ENCODE data around the gene FAM53B. TPM values are rescaled to one million over a fixed set of nuclear protein-coding genes. Genes with fewer than 3 reads are reported as not detected.

Gene FAM53B
- total RNA-seq, 2 experiments from 2014 or later = 30.1 to 30.9 TPM

DNA sequence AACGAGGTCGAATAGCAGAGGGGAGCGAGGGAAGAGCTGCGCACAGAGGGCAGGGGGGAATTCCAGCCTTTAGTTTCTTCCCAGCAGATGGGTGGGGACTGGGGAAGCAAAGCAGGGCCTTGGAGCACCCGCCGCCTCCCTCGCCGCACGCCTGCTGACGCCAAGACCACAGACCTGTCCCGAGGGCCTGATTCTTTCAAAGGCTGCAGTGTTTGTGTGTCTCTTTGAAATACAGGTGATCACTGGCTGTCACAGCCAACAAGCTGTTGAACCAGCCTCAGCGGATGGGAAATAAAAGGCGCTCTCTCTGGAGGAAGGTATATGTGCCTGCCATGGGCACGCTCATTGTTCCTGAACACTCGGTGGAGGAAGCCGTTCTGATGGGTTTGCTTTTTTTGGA lies 119.3 kb downstream of the FAM53B start:
- Mint-ChIP-seq H3K4me1 (peaks cover 47% of the 10 kb centered on the region), H3K36me3 (ENCODE audit: low read depth) (peaks cover 12% of the 10 kb centered on the region), H3K4me3 (no peak overlapping the region), H3K27me3 (no peaks in the 10 kb centered on the region), H3K27ac (no peak overlapping the region), H3K9me3 (no peaks in the 10 kb centered on the region)
- DNase-seq = no peak
- CTCF ChIA-PET = interaction anchor here (1.0 kb wide), 2 partner anchors 20 to 93 kb away, joined by 3 to 4 read pairs; no protein-coding TSS in a partner anchor
- POLR2A ChIA-PET = no interaction called here

- ChIA-PET POLR2A (no interaction called here), CTCF (interaction anchor here (1.0 kb wide), 2 partner anchors 20 to 94 kb away, joined by 3 to 4 read pairs; no protein-coding TSS in a partner anchor)
- Mint-ChIP-seq H3K9me3 (no peaks in the 10 kb centered on the region), H3K4me3 (no peak overlapping the region), H3K27me3 (no peaks in the 10 kb centered on the region), H3K4me1 (peaks cover 46% of the 10 kb centered on the region), H3K27ac (no peak overlapping the region), H3K36me3 (ENCODE audit: low read depth) (peaks cover 11% of the 10 kb centered on the region)
- DNase-seq = no peak
Observed at GRCh38 chr10:124624466-124624865, 119.7 kb downstream of the FAM53B start.

DNA sequence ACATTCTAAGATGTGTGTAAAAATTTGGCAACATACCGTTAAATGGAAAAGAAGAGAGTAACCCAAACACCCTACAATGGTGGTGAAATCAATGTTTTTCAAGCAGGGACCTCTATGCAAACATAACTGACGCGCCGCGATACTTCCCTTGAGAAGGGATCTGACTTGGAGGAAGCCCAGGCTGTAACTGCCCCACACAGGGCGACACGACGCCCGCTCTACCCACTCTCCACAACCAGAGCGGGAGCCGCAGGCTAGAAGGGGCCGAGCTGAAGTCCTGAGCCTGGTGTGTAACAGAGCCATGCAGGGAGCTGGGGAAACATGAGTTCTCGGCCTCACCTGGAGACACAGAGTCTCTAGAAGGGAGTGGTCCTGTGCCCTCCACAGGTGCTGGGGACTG lies 120.2 kb downstream of the FAM53B start:
- Mint-ChIP-seq H3K4me3 (no peak overlapping the region), H3K36me3 (ENCODE audit: low read depth) (peaks cover 8% of the 10 kb centered on the region), H3K9me3 (no peaks in the 10 kb centered on the region), H3K4me1 (peaks cover 46% of the 10 kb centered on the region), H3K27me3 (no peaks in the 10 kb centered on the region), H3K27ac (no peak overlapping the region)
- DNase-seq = no peak
- POLR2A ChIA-PET = no interaction called here
- CTCF ChIA-PET = interaction anchor here (1.0 kb wide), 1 partner anchor 94 kb away, joined by 4 read pairs; no protein-coding TSS in a partner anchor

DNA sequence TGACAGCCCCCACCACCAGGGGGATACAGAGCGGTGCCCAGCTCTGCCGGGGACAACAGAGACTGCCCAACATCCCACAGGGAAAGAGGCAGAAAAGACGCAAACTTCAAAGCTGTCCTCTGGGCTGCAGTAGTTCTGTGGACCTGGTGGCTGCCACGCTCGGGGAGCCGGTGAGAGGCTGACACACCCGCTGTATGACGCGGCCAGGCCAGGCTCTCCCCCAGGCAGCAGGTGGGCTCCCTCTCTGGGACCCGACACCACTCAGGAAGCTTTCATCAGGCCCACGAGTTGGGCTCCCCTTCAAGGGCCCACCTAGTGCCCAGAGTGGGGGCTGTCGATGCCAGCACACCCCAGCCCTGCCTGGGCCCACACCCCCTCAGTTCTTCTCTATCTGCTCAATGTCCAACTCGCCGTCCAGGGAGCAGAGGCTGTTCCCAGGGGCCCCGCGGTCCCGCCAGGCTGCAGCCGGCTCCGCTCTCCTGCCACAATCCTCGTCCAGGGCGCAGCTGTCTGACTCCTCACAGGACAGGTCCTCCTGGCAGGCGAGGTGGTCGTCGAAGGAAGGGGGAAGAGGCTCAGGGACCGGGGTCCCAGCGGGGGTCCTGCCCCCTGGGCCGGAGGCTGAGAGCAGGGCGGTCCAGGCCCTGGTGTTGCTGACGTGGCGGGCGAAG lies 121.2 kb downstream of the FAM53B start:
- Mint-ChIP-seq H3K9me3 (no peaks in the 10 kb centered on the region), H3K36me3 (ENCODE audit: low read depth) (peaks cover 8% of the 10 kb centered on the region), H3K27me3 (no peaks in the 10 kb centered on the region), H3K4me3 (no peak overlapping the region), H3K27ac (no peak overlapping the region), H3K4me1 (peaks cover 42% of the 10 kb centered on the region)
- no peak for DNase-seq
- CTCF ChIA-PET = interaction anchor here (2.4 kb wide), 1 partner anchor 67 kb away, joined by 6 read pairs; no protein-coding TSS in a partner anchor
- POLR2A ChIA-PET = no interaction called here

DNA sequence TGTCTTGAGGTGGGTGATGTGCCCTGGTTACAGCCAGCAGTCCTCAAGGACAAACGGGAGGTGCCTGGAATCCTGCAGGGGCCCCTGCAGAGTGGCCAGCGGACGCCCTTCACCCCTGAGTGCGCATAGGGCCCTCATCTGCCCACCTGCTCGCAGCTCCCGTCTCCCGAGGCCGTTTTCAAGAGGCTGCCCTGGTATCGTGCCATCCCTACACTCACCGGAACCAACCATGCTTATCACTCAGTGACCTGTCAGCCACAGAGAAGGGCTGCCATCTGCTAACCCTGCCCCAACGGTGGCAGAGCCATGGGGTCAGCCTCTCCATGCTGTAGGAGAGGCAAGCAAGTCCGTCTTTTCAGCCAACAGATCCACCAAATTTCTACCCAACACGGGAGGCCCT lies 122.0 kb downstream of the FAM53B start:
- Mint-ChIP-seq H3K36me3 (ENCODE audit: low read depth) (peaks cover 10% of the 10 kb centered on the region), H3K9me3 (no peaks in the 10 kb centered on the region), H3K4me3 (no peak overlapping the region), H3K4me1 (peaks cover 36% of the 10 kb centered on the region), H3K27me3 (no peaks in the 10 kb centered on the region), H3K27ac (no peak overlapping the region)
- POLR2A ChIA-PET = no interaction called here
- no peak for DNase-seq
- CTCF ChIA-PET = interaction anchor here (2.4 kb wide), 1 partner anchor 68 kb away, joined by 6 read pairs; no protein-coding TSS in a partner anchor

GRCh38 chr10:124621637-124622036 lies 122.5 kb downstream of the FAM53B start:
- POLR2A ChIA-PET = no interaction called here
- DNase-seq = no peak

DNA sequence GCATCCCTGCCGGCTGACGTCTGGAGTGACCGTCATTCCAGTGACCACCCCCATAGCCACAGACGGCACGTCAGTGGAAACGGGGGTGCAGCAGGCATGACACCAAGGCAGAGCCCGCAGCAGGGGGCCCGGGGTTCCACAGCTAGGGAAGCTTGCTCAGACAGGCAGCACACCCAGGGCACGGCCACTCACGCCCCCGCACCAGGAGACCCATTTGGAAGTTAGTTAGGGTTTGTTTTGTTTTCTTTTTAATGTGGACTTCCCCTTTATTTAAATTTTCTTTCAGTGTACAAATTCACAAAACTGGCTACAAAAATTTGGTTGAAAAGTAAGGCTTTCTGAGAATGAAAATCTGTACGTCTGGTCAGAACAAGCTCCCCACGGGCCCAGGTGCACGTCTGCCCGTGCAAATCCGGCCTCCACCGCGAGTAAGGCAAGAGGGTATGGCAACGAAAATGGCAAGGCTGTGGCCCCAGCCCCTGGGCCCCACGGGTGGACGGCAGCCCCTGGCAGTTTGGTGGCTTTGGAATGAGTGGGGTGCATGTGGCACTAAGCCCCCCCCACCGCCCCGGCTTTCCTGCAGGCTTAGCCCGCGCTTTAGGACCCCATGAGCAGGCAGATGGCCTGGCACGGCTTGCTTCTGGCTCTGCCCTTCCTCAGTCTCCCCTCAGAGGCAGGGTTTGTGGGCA lies 124.2 kb downstream of the FAM53B start:
- Mint-ChIP-seq H3K4me1 (peaks cover 25% of the 10 kb centered on the region), H3K36me3 (ENCODE audit: low read depth) (peaks cover 13% of the 10 kb centered on the region), H3K27ac (no peak overlapping the region), H3K9me3 (no peaks in the 10 kb centered on the region), H3K4me3 (no peak overlapping the region), H3K27me3 (no peaks in the 10 kb centered on the region)
- ChIA-PET CTCF (interaction anchor here (0.8 kb wide), 1 partner anchor 69 kb away, joined by 3 read pairs; no protein-coding TSS in a partner anchor), POLR2A (no interaction called here)
- no peak for DNase-seq

More at GRCh38 chr10:124621637-124622036, 122.5 kb downstream of the FAM53B start:
- CTCF ChIA-PET = interaction anchor here (2.4 kb wide), 1 partner anchor 68 kb away, joined by 6 read pairs; no protein-coding TSS in a partner anchor
- H3K27ac Mint-ChIP-seq = no peak overlapping the region
- peaks cover 13% of the 10 kb centered on the region for H3K36me3 Mint-ChIP-seq (ENCODE audit: low read depth)
- no peaks in the 10 kb centered on the region for H3K9me3 Mint-ChIP-seq
- H3K4me3 Mint-ChIP-seq = no peak overlapping the region
- H3K27me3 Mint-ChIP-seq = no peaks in the 10 kb centered on the region
- H3K4me1 Mint-ChIP-seq = peaks cover 31% of the 10 kb centered on the region

GRCh38 chr10:124619195-124619594 lies 125.0 kb downstream of the FAM53B start:
- no peak overlapping the region for H3K4me3 Mint-ChIP-seq
- peak overlapping the region; percentile 64 for H3K27ac Mint-ChIP-seq
- peaks cover 21% of the 10 kb centered on the region for H3K4me1 Mint-ChIP-seq
- no peaks in the 10 kb centered on the region for H3K9me3 Mint-ChIP-seq
- DNase-seq = no peak
- POLR2A ChIA-PET = no interaction called here
- CTCF ChIA-PET = interaction anchor here (0.8 to 1.5 kb wide), 2 partner anchors 9 to 70 kb away, joined by 3 to 5 read pairs; no protein-coding TSS in a partner anchor
- H3K27me3 Mint-ChIP-seq = no peaks in the 10 kb centered on the region
- H3K36me3 Mint-ChIP-seq (ENCODE audit: low read depth) = peaks cover 11% of the 10 kb centered on the region

- peak overlapping the region; percentile 64 for H3K27ac Mint-ChIP-seq
- no peak overlapping the region for H3K4me3 Mint-ChIP-seq
Observed at GRCh38 chr10:124618470-124619073, 125.6 kb downstream of the FAM53B start.

DNA sequence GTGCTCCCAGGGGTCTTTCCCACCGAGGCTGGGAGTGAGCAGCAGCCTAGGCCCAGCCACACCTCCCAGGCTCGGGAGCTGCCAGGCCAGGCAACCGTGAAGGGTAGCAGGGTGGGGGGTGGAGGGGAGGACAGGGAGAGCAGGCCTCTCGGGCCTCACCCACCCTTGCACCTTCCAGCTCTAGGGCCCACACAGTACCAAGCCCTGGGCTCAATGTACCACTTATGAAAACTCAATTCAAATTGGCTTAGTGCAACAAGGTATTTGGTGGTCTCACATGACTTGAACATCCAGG lies 127.4 kb downstream of the FAM53B start:
- peaks cover 35% of the 10 kb centered on the region for H3K4me1 Mint-ChIP-seq
- DNase-seq = no peak
- H3K36me3 Mint-ChIP-seq (ENCODE audit: low read depth) = peaks cover 8% of the 10 kb centered on the region
- ChIA-PET CTCF (interaction anchor here (1.2 kb wide), 1 partner anchor 31 kb away, joined by 3 read pairs; no protein-coding TSS in a partner anchor), POLR2A (no interaction called here)
- H3K9me3 Mint-ChIP-seq = no peaks in the 10 kb centered on the region
- H3K4me3 Mint-ChIP-seq = no peak overlapping the region
- no peak overlapping the region for H3K27ac Mint-ChIP-seq
- H3K27me3 Mint-ChIP-seq = no peaks in the 10 kb centered on the region

More at GRCh38 chr10:124618470-124619073, 125.6 kb downstream of the FAM53B start:
- no peaks in the 10 kb centered on the region for H3K27me3 Mint-ChIP-seq
- DNase-seq = no peak
- H3K9me3 Mint-ChIP-seq = no peaks in the 10 kb centered on the region
- peaks cover 21% of the 10 kb centered on the region for H3K4me1 Mint-ChIP-seq
- ChIA-PET CTCF (interaction anchor here (1.5 kb wide), 1 partner anchor 10 kb away, joined by 5 read pairs; no protein-coding TSS in a partner anchor), POLR2A (no interaction called here)
- peaks cover 8% of the 10 kb centered on the region for H3K36me3 Mint-ChIP-seq (ENCODE audit: low read depth)

DNA sequence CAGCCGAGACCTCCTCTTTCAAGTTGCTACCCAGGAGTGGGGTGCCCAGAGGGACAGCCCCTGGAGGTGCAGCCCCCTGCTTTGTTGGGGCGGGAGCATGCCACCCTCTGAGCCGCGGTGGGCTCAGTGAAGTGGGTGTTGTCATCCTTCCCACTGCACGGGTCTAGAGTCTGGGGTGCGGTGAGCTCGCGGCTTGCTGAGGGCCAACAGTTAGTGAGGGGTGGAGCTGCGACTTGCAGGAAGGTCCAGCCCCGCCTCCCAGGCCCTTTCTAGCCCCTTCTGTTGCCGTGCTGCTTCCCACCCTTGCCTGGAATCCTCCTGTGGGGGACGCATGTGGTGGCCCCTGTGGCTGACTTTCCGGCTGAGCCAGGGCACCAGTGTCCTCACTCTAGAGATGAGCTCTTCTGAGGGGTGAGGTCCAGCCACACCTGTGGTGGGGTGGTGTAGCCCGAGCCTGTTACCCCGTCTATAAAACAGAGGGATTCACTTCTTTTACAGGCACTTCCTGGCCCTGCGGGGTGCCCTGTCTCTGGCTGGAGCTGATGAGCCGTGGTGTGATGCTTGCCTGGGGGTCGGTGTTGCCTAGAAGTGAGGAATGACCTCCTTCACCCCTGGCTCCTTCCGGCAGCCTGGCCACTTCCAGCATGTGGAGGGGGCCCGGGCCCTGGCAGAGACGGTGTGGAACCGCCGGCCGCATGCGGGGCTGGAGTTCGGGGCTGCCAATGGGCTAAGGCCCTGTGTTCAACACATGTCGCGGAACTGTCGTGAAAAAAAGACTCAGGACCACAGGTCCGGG lies 127.9 kb downstream of the FAM53B start:
- Mint-ChIP-seq H3K9me3 (no peaks in the 10 kb centered on the region), H3K4me3 (no peak overlapping the region), H3K27me3 (no peaks in the 10 kb centered on the region), H3K4me1 (peaks cover 39% of the 10 kb centered on the region), H3K27ac (no peak overlapping the region), H3K36me3 (ENCODE audit: low read depth) (peaks cover 5% of the 10 kb centered on the region)
- CTCF ChIA-PET = interaction anchor here (1.2 kb wide), 1 partner anchor 31 kb away, joined by 3 read pairs; no protein-coding TSS in a partner anchor
- no peak for DNase-seq
- POLR2A ChIA-PET = no interaction called here

- Mint-ChIP-seq H3K36me3 (ENCODE audit: low read depth) (peaks cover 5% of the 10 kb centered on the region), H3K27me3 (no peaks in the 10 kb centered on the region), H3K4me3 (no peak overlapping the region), H3K9me3 (no peaks in the 10 kb centered on the region), H3K4me1 (peaks cover 43% of the 10 kb centered on the region), H3K27ac (no peak overlapping the region)
- ChIA-PET CTCF (interaction anchor here (1.9 kb wide), 1 partner anchor 131 kb away, joined by 5 read pairs; no protein-coding TSS in a partner anchor), POLR2A (no interaction called here)
- no peak for DNase-seq
Observed at GRCh38 chr10:124615259-124615658, 128.9 kb downstream of the FAM53B start.
